Stromal cell of bone marrow (primary cell): ENCODE measurements around the gene NAA20.

Experiments used
- DNase-seq: peaks from one replicate; pipeline ENCODE4 v3.0.0-alpha.2; 2012; ENCODE audit warnings: low read depth

The NAA20 gene

DNA sequence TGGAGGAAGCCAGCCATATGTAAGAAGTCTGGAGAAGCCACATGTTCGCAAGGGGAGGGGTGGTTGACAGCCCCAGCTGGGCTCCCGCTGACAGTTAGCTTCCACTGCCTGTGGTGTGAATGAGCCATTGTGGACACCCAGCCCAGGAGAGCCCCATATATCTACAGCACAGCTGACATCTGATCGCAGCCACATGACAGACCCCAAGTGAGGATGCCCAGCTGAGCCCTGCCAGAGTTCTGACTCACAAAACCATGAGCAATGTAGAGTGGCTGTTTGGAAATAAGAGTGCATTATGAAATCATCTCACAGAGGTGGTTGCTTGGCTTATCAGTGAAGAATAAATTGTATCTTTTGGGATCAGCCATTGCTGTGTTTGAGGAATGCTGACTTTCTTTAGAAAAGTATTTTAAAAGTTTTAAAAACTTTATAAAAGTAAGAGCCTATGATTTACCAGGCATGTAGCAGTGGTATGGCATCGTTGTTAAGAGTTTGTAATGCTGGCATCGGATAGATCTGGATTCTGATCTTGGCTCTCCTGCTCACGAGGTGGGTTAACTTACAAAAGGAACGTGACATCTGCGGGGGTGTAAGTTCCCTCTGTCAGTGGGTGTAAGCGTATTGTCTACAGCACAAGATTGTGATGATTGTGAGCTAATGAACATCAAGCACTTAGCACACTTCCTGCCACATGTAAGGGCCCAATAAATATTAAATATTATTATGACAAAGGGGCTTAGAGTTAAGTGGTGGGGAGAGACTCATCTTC is 59.3 kb downstream of the NAA20 start:
- peak; percentile 73 for DNase-seq

DNA sequence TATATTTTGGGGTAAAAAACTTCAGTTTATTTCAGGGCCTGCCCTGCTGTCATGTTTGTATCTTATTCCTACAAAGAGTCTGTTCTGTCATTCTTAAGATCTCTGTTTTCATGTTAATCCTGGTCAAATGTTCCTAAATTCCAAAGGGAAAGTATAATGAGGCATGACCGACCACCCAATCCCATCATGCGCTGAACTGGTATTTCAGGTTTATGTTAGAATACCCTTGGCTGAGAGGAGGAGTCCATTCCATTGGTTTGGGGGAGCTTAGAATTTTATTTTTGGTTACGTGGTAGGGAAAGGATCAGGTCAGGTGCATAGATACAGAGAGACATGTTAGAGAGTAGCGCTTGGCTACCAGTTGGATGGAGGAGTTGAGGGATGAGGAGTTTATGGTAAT is 60.9 kb downstream of the NAA20 start:
- DNase-seq: no peak

DNA sequence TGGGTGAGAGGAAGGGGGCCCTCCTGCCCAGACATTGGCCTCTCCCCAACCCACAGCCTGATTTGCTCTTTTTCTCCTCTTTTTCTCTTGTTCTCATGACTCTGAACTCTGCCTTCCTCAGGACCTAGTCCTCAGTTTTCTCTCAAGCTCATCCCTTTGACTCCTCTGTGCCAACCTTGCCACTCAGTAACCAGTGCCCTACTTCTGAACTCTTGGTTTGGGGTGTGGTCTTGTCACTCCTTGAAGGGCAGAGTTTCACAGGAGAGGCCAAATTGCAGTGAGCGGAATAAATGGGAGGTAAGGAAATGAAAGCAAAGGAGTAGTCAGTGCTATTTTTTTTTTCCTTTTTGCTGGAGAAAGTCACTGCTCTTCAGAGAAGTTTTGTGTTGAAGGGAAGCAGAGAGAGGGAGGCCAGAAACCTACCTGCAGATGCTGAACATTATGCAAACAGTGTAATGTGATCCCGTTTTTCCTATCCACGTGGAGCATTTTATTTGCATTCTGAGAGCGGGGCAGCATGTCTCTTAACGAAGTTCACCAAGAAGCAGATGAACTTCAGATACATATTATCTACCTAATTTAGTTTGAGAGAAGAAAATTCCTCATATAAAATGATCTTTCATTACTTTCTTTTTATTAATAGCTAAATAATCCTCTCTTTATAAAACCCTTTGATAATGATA is 62.1 kb downstream of the NAA20 start:
- no peak for DNase-seq
